Measurements from ENCODE around the gene CELF1.

GRCh38 chr11:47426062-47426956 is 126.6 kb downstream of the CELF1 start, which contains the start of gene PSMC3:
- TF ChIP-seq CTCF (IDR thresholded peaks at IDR 0.05; ENCODE audit: low read length) (no peak), EZH2 (IDR thresholded peaks at IDR 0.05; ENCODE audit: borderline replicate concordance, low read length) (no peak)
